Measurements from ENCODE around the gene KCND3. TPM values are rescaled to one million over a fixed set of nuclear protein-coding genes. Genes with fewer than 3 reads are reported as not detected.
A peak's percentile ranks its signal among the peaks of the same experiment; 100 is the strongest.

The KCND3 gene
- total RNA-seq, 3 donors from 2014 or later, result not detected

GRCh38 chr1:111904478-111905218 lies 84.8 kb downstream of the KCND3 start:
- ATAC-seq, result peak; percentile 76 to 78
- Mint-ChIP-seq H3K36me3 (ENCODE audit: insufficient read depth) (no peaks in the 10 kb centered on the region), H3K4me3 (peak overlapping the region; percentile 7), H3K9me3 (no peaks in the 10 kb centered on the region), H3K27me3 (ENCODE audit: low read depth) (peaks cover 34% of the 10 kb centered on the region), H3K4me1 (ENCODE audit: low read depth) (no peaks in the 10 kb centered on the region)
- no peak for DNase-seq

GRCh38 chr1:111903871-111904449 lies 85.5 kb downstream of the KCND3 start:
- no peak for DNase-seq
- H3K36me3 Mint-ChIP-seq (ENCODE audit: insufficient read depth), result no peaks in the 10 kb centered on the region

GRCh38 chr1:111903148-111903870 lies 86.2 kb downstream of the KCND3 start:
- peaks cover 29% of the 10 kb centered on the region for H3K27me3 Mint-ChIP-seq (ENCODE audit: low read depth)
- no peaks in the 10 kb centered on the region for H3K4me1 Mint-ChIP-seq (ENCODE audit: low read depth)
- ATAC-seq, result no peak
- H3K4me3 Mint-ChIP-seq, result no peak overlapping the region
- no peaks in the 10 kb centered on the region for H3K36me3 Mint-ChIP-seq (ENCODE audit: insufficient read depth)
- no peaks in the 10 kb centered on the region for H3K9me3 Mint-ChIP-seq
- DNase-seq, result no peak

More at GRCh38 chr1:111903871-111904449, 85.5 kb downstream of the KCND3 start:
- Mint-ChIP-seq H3K27me3 (ENCODE audit: low read depth) (peaks cover 31% of the 10 kb centered on the region), H3K4me1 (ENCODE audit: low read depth) (no peaks in the 10 kb centered on the region), H3K9me3 (no peaks in the 10 kb centered on the region), H3K4me3 (no peak overlapping the region)
- ATAC-seq, result no peak

- DNase-seq (no peak), ATAC-seq (no peak)
- Mint-ChIP-seq H3K27me3 (ENCODE audit: low read depth) (peaks cover 12% of the 10 kb centered on the region), H3K4me1 (ENCODE audit: low read depth) (no peaks in the 10 kb centered on the region), H3K4me3 (no peak overlapping the region), H3K9me3 (no peaks in the 10 kb centered on the region), H3K36me3 (ENCODE audit: insufficient read depth) (no peaks in the 10 kb centered on the region)
Observed at GRCh38 chr1:111895469-111895868, 94.0 kb downstream of the KCND3 start.

GRCh38 chr1:111895017-111895416 lies 94.5 kb downstream of the KCND3 start:
- H3K9me3 Mint-ChIP-seq, result no peaks in the 10 kb centered on the region
- ATAC-seq (no peak), DNase-seq (no peak)
- peaks cover 12% of the 10 kb centered on the region for H3K27me3 Mint-ChIP-seq (ENCODE audit: low read depth)
- H3K36me3 Mint-ChIP-seq (ENCODE audit: insufficient read depth), result no peaks in the 10 kb centered on the region
- no peak overlapping the region for H3K4me3 Mint-ChIP-seq
- no peaks in the 10 kb centered on the region for H3K4me1 Mint-ChIP-seq (ENCODE audit: low read depth)

- H3K4me3 Mint-ChIP-seq, result no peak overlapping the region
- H3K36me3 Mint-ChIP-seq (ENCODE audit: insufficient read depth), result no peaks in the 10 kb centered on the region
- no peaks in the 10 kb centered on the region for H3K9me3 Mint-ChIP-seq
- DNase-seq, result no peak
- ATAC-seq, result no peak
- H3K27me3 Mint-ChIP-seq (ENCODE audit: low read depth), result peaks cover 9% of the 10 kb centered on the region
- H3K4me1 Mint-ChIP-seq (ENCODE audit: low read depth), result no peaks in the 10 kb centered on the region
Observed at GRCh38 chr1:111894497-111894896, 95.0 kb downstream of the KCND3 start.

GRCh38 chr1:111891566-111891965 lies 97.9 kb downstream of the KCND3 start:
- ATAC-seq (no peak), DNase-seq (no peak)
- H3K27me3 Mint-ChIP-seq (ENCODE audit: low read depth), result peaks cover 12% of the 10 kb centered on the region
- H3K36me3 Mint-ChIP-seq (ENCODE audit: insufficient read depth), result no peaks in the 10 kb centered on the region
- H3K4me3 Mint-ChIP-seq, result no peak overlapping the region
- H3K4me1 Mint-ChIP-seq (ENCODE audit: low read depth), result peaks cover 3% of the 10 kb centered on the region
- H3K9me3 Mint-ChIP-seq, result no peaks in the 10 kb centered on the region

- H3K27me3 Mint-ChIP-seq (ENCODE audit: low read depth), result peaks cover 17% of the 10 kb centered on the region
- ATAC-seq, result no peak
- no peaks in the 10 kb centered on the region for H3K9me3 Mint-ChIP-seq
- no peak overlapping the region for H3K4me3 Mint-ChIP-seq
- DNase-seq, result no peak
- H3K36me3 Mint-ChIP-seq (ENCODE audit: insufficient read depth), result no peaks in the 10 kb centered on the region
- H3K4me1 Mint-ChIP-seq (ENCODE audit: low read depth), result peaks cover 3% of the 10 kb centered on the region
Observed at GRCh38 chr1:111888740-111889376, 100.6 kb downstream of the KCND3 start.

- Mint-ChIP-seq H3K4me1 (ENCODE audit: low read depth) (peaks cover 3% of the 10 kb centered on the region), H3K9me3 (no peaks in the 10 kb centered on the region), H3K4me3 (no peak overlapping the region), H3K27me3 (ENCODE audit: low read depth) (peaks cover 22% of the 10 kb centered on the region), H3K36me3 (ENCODE audit: insufficient read depth) (no peaks in the 10 kb centered on the region)
- DNase-seq, result no peak
- ATAC-seq, result no peak
Observed at GRCh38 chr1:111887875-111888274, 101.6 kb downstream of the KCND3 start.

- Mint-ChIP-seq H3K36me3 (ENCODE audit: insufficient read depth) (no peaks in the 10 kb centered on the region), H3K9me3 (no peaks in the 10 kb centered on the region), H3K4me1 (ENCODE audit: low read depth) (peaks cover 3% of the 10 kb centered on the region), H3K27me3 (ENCODE audit: low read depth) (peaks cover 24% of the 10 kb centered on the region), H3K4me3 (no peak overlapping the region)
- no peak for ATAC-seq
- DNase-seq, result no peak
Observed at GRCh38 chr1:111887385-111887784, 102.1 kb downstream of the KCND3 start.

GRCh38 chr1:111886741-111887140 lies 102.7 kb downstream of the KCND3 start:
- DNase-seq (no peak), ATAC-seq (no peak)
- Mint-ChIP-seq H3K9me3 (no peaks in the 10 kb centered on the region), H3K27me3 (ENCODE audit: low read depth) (peaks cover 27% of the 10 kb centered on the region), H3K4me1 (ENCODE audit: low read depth) (peaks cover 3% of the 10 kb centered on the region), H3K4me3 (no peak overlapping the region), H3K36me3 (ENCODE audit: insufficient read depth) (no peaks in the 10 kb centered on the region)

- peaks cover 39% of the 10 kb centered on the region for H3K27me3 Mint-ChIP-seq (ENCODE audit: low read depth)
- no peak for DNase-seq
- no peak for ATAC-seq
- no peaks in the 10 kb centered on the region for H3K9me3 Mint-ChIP-seq
- H3K4me3 Mint-ChIP-seq, result no peak overlapping the region
- H3K36me3 Mint-ChIP-seq (ENCODE audit: insufficient read depth), result no peaks in the 10 kb centered on the region
- peaks cover 3% of the 10 kb centered on the region for H3K4me1 Mint-ChIP-seq (ENCODE audit: low read depth)
Observed at GRCh38 chr1:111884772-111885443, 104.6 kb downstream of the KCND3 start.

GRCh38 chr1:111882986-111883560 lies 106.4 kb downstream of the KCND3 start:
- peaks cover 41% of the 10 kb centered on the region for H3K27me3 Mint-ChIP-seq (ENCODE audit: low read depth)

GRCh38 chr1:111882559-111882958 lies 106.9 kb downstream of the KCND3 start:
- no peak for DNase-seq
- H3K4me3 Mint-ChIP-seq, result no peak overlapping the region
- no peaks in the 10 kb centered on the region for H3K36me3 Mint-ChIP-seq (ENCODE audit: insufficient read depth)
- no peaks in the 10 kb centered on the region for H3K9me3 Mint-ChIP-seq
- no peak for ATAC-seq
- H3K4me1 Mint-ChIP-seq (ENCODE audit: low read depth), result no peaks in the 10 kb centered on the region
- peaks cover 41% of the 10 kb centered on the region for H3K27me3 Mint-ChIP-seq (ENCODE audit: low read depth)

More at GRCh38 chr1:111882986-111883560, 106.4 kb downstream of the KCND3 start:
- H3K4me1 Mint-ChIP-seq (ENCODE audit: low read depth), result peaks cover under 1% of the 10 kb centered on the region
- DNase-seq (no peak), ATAC-seq (no peak)
- no peaks in the 10 kb centered on the region for H3K36me3 Mint-ChIP-seq (ENCODE audit: insufficient read depth)
- H3K4me3 Mint-ChIP-seq, result no peak overlapping the region
- H3K9me3 Mint-ChIP-seq, result no peaks in the 10 kb centered on the region

All from activated T-cell treated with anti-CD3 and anti-CD28 coated beads, Interleukin-2, amount 50 U/mL, for 4 hours (primary cell).